Skin of body (tissue), 2 donors: ENCODE results near the gene ARL6IP6. TPM values are rescaled to one million over a fixed set of nuclear protein-coding genes. Genes with fewer than 3 reads are reported as not detected.
"Not testable (repeated sequence)": the region's sequence is repeated elsewhere in the genome, so short reads cannot be mapped to it uniquely, and the experiment has no call there.

Experiments
- DNase-seq: peaks from one replicate; lab custom pipeline; 2025; lab: John Stamatoyannopoulos, UW
- total RNA-seq: library from RNA; depleted of rRNA; stranded (reverse); fragments of >200 nt; gene quantifications from one replicate; pipeline ENCODE4 v1.2.3, GENCODE V29; 2014

ARL6IP6 gene
- total RNA-seq, 1 donor from 2014 or later = 18.4 TPM

GRCh38 chr2:152722639-152723038 lies 4.2 kb downstream of the ARL6IP6 start:
- not testable (repeated sequence) for DNase-seq

- no peak for DNase-seq
Measured at GRCh38 chr2:152723918-152724317, 5.5 kb downstream of the ARL6IP6 start.

GRCh38 chr2:152729844-152730243 lies 11.4 kb downstream of the ARL6IP6 start:
- no peak for DNase-seq

DNA sequence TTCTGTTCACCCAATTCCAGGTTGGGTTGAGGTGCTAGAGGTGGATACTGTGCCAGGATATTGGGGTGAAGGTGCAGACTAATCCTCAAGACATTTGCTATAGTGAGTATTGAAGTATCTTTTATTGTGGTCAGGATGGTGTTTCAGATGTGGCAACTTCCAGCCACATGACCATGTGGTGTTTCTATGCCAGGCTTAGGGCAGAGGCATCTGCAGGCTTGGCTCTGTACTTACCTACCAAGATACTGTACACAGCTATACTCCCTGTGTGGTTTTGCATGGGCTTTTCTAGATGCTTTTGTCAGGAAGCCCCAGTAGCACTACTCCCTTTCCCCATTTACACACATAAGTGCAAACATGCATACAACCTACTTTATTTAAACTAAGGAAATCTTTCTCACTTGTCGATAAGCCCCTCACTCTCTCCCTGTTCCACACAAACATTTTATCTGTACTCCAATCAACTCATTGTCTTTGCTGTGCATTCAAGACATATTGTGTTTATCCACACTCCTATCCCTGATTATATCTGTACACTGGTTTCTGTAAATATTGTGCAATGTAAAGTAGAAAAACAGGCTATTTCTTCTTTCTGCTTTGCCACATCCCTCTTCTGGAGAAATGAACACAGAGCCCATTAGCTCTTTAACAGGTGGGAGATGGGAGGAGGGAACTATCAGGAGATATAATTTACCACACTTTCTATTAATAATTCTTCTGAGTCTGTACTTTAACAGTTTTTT lies 12.3 kb downstream of the ARL6IP6 start:
- DNase-seq = no peak

DNA sequence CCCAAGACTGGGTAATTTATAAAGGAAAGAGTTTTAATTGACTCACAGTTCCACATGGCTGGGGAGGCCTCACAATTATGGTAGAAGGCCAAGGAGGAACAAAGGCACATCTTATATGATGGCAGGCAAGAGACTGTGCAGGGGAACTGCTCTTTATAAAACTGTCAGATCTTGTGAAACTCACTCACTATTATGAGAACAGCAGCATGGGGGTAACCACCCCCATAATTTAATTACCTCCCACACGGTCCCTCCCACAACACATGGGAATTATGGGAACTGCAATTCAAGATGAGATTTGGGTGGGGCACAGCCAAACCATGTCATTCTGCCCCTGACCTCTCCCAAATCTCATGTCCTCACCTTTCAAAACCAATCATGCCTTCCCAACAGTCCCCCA lies 19.1 kb downstream of the ARL6IP6 start:
- not testable (repeated sequence) for DNase-seq

DNA sequence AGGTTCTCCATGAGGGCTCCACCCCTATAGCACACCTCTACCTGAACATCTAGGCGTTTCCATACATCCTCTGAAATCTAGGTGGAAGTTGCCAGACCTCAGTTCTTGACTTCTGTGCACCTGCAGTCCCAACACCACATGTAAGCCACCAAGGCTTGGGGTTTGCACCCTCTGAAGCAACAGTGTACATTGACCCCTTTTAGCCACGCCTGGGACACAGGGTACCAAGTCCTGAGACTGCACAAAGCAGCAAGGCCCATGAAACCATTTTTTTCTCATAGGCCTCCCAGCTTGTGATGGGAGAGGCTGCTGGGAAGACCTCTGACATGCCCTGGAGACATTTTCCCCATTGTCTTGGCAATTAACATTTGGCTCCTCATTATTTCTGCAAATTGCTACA lies 20.0 kb downstream of the ARL6IP6 start:
- no peak for DNase-seq

DNA sequence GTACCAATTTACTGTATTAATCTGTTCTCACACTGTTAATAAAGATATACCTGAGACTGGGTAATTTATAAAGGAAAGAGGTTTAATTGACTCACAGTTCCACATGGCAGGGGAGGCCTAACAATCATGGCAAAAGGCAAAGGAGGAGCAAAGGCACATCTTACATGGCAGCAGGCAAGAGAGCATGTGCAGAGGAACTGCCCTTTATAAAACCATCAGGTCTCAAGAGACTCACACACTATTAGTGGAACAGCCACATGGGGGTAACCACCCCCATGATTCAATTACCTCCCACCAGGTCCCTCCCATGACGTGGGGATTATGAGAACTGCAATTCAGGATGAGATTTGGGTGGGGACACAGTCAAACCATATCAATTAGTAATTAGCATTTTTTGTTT lies 21.3 kb downstream of the ARL6IP6 start:
- DNase-seq = not testable (repeated sequence)

DNA sequence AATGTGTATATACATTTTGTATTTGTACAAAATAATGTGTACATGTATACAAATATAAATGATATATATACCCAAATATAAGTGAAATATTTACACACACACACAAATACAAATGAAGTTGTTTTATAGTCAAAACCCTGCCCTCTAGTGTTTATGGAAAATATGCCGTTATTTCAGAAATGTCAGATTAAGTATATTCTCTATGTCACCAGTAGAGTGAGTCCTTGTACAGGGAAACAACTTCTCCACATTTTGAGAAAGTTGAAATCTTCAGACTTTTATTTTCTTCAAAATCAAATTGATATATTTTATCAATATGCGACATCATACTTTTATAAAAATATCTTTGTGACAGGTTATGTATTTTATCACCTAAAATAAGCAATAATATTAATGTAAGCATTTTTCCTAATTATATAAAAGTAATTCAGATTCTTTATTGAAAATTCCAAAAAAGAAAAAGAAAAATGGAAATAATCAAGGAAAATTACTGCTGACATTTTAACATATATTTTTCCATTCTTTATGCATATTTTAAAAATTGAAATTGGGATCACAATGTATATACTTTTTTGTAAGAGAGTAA lies 22.4 kb downstream of the ARL6IP6 start:
- DNase-seq = peak; percentile 52

DNA sequence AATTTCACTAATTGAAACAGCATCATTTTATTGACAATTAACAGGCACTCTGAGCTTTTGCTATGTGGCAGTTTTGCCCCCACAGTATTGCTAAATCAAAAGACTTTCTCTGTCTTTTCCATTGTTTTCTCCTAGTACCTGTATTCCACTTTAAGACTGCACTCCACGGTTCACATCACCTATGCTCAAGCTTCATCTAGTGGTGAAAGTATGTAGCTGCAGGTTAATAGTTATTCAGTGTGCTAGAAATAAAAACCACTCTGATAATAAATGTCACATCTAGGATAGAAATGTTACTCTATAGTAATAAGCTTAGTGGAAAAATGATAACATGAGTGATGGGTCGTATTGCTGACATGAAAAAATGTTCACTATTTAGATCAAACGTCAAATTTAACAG lies 24.6 kb downstream of the ARL6IP6 start:
- no peak for DNase-seq

GRCh38 chr2:152747751-152748150 lies 29.3 kb downstream of the ARL6IP6 start:
- DNase-seq = not testable (repeated sequence)

- DNase-seq = no peak
Measured at GRCh38 chr2:152755029-152755428, 36.6 kb downstream of the ARL6IP6 start.

DNA sequence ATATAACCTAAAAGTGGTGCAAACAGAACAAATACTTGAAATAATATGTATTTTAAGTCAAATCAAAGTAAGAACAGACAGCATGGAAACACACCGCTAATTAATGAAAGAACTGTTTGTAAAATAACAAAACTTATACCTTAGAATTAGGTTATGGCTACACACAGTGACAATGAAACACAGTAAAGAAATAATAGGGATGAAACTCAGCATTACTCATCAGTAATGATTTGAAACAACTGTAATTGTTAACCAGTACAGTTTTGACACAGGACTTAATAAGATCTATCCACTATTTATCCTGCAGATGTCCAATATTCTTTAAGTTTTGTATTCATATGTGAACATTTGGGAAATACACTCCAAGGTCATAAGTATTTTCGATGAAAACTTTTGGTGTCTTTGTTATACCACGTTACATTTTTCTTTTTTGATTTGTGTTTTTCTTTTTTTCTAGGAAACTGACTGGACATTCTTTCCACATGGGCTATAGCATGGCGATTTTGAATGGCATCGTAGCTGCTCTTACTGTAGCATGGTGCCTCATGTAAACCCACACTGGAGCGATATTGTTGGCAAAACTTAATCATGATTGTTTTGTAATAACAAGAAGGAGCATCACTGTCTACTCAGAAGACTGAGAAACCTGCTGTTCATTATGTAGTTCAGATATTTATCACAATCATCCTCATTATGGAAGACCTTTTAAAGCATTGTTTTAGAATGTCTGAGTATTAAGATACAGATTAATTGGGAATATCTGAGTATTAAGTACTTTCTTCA lies 41.1 kb downstream of the ARL6IP6 start:
- DNase-seq = no peak

- DNase-seq = no peak
Measured at GRCh38 chr2:152761214-152761613, 42.8 kb downstream of the ARL6IP6 start.

DNA sequence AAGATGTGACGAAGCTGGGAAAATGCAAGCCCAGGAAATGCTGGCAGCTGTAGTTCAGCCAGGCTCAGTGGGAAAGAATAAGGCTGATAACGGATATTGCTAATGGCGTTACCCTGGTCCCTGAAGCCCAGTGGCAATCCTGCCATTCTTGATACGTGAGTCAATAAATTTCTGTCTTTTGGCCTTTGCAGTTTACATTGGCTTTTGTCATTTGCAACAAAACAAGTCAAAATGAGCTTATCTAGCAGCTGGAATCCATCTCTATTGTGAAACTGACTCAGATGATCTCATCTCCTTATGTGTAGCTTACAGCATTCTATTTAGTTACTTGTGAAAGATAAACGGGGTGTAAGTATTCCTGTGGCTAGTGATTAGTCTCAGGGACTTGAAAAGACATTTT lies 43.8 kb downstream of the ARL6IP6 start:
- DNase-seq = peak; percentile 75

- not testable (repeated sequence) for DNase-seq
Measured at GRCh38 chr2:152763208-152763607, 44.8 kb downstream of the ARL6IP6 start.

DNA sequence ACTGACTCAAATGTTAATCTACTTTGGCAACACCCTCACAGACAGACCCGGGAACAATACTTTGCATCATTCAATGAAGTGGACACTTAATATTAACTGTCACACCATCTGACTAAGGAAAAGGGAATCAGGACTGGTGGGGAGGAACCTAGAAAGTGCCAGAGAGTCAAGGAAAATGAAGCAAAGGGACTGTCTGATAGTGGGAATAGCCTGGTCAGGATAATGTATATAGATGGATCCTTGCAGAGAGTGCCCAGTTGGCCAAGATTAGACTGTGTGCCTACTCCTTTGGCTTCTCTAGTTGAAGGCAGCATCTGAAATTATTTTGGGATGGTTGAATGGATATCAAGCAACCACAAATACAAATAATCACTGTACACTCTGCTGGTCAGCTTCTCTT lies 45.2 kb downstream of the ARL6IP6 start:
- DNase-seq = no peak

DNA sequence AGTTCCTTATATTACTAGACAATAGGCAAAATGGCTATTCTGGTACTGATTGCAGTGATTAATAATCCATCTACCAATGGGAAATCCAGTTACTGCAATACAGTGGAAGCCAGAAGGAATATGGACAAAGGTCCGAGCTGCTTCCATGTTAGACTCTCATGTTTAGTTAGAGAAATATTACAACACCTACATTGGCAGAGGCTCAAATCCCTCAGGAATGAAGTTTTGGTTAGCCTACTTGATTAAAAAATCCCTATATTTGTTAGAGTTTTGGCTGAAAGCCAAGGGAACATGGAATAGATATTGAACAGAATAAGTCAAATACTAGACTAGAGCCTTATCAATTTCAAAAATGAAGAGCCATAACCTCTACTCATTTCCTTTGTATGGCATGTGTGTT lies 48.5 kb downstream of the ARL6IP6 start:
- DNase-seq = no peak

DNA sequence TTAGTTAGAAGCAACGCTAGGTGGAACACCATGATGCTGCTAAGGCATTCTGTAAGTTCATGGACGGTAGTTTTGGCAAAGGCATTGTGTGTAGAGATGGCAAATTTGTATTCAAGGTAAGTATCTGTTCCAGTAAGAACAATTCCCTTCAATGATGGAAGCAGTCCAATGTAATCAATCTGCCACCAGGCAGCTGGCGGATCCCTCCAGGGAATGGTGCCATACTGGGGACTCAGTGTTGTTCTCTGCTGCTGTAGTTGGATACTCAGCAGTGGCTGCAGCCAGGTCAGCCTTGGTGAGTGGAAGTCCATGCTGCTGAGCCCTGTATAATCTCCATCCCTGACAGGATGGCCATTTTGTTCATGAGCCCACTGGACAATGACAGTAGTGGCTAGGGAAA lies 62.8 kb downstream of the ARL6IP6 start:
- DNase-seq = no peak

DNA sequence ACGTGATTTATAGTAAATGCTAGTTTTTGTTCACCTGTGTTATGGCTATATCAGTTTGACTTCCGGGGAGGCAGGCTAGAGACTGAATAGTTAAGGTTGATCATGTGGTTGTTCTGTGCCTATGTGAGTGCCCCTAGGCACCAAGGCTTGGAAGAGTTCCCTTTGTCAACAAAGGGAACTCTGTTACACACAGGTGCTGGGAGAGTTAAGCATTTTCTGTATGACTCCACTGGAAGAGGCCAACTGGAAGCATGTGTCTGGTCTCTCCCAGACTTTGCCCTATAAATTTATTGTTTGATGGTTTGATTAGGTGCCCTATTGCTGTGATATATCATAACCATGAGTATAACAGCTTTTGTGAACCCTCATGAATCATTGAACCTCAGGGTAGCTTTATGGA lies 63.8 kb downstream of the ARL6IP6 start:
- DNase-seq = no peak

DNA sequence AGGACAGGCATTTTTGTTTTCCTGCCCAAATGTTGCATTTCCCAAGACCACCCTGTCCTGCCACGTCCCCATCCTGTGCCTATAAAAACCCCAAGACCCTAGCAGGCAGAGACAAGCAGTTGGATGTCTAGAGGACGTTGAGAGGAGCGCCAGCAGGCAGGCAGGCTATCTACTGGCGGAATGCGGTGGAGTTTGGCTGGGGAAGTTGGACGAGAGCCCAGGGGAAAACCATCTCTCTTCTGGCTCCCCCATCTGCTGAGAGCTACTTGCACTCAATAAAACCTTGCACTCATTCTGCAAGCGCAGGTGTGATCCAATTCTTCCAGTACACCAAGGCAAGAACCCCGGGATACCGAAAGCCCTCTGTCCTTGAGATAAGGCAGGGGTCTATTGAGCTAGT lies 72.5 kb downstream of the ARL6IP6 start:
- no peak for DNase-seq

DNA sequence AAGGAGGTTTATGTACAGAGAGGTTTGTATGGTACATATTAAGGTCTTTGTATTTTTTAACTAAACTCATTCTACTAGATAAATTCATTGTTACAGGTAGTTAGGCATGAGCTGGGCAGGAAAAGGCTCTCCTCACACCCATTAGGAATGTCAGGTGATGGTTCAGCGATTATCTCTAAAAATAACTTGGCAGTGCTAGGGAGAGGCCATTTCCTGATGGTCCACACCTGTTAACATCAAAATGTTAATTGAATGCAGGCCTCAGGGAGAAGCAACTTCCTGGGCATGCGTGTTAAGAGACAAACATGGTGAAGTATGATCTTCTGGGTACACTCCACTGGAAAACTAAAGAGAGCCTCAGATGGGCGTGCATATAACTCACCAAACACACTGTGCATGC lies 73.6 kb downstream of the ARL6IP6 start:
- no peak for DNase-seq

DNA sequence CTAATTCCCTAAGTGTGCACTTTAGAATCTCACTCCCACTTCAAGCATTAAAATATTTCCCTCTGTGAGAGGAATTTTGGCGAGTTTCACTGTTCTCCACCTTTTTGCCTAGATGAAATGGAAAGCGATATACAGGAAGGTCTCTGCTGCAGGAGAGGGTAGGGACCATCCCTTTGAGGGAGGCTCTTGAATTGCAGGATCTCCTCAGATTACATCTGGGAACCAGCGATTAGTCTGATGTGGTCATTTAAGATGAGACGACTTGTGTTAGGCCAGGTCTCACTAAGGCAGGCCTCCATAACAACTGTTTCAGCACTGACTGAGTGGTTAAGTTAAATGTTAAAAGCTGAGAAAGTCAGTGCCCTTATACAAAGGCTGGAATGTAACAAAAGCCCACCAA lies 74.6 kb downstream of the ARL6IP6 start:
- DNase-seq = no peak

GRCh38 chr2:152796941-152797340 lies 78.5 kb downstream of the ARL6IP6 start:
- DNase-seq = no peak
